HL-60 (cell line): ENCODE data around the gene HSPA1A.
"Not testable (repeated sequence)": the region's sequence is repeated elsewhere in the genome, so short reads cannot be mapped to it uniquely, and the experiment has no call there.

Source experiments
- CTCF ChIP-seq: IDR thresholded peaks from one replicate; pipeline ENCODE4 v1.5.1; 2011; ENCODE audit warnings: low read length, control low read depth, inconsistent platforms; ENCODE audit not compliant: insufficient read depth
- SPI1 ChIP-seq: IDR thresholded peaks from 2 replicates; pipeline ENCODE4 v1.6.1; 2012; ENCODE audit warnings: low read depth, mild to moderate bottlenecking, borderline replicate concordance

GRCh38 chr6:31851980-31852718 lies 36.8 kb downstream of the HSPA1A start:
- TF ChIP-seq SPI1, CTCF: not testable (repeated sequence)
